GM23248 (cell line): ENCODE data around the gene GRID2IP. TPM values are rescaled to one million over a fixed set of nuclear protein-coding genes. Genes with fewer than 3 reads are reported as not detected.

Source experiments
- DNase-seq: peaks from one replicate; pipeline ENCODE4 v3.0.0-alpha.2; 2015
- H2AFZ ChIP-seq: fragments of 200-600 bp; sonication (generic); 2 replicates; pipeline ENCODE4 v1.6.1; 2016; ENCODE audit warnings: antibody characterized with exemption
- H3F3A ChIP-seq: fragments of 200-600 bp; sonication (generic); 2 replicates; pipeline ENCODE4 v1.6.1; 2016; ENCODE audit warnings: mild to moderate bottlenecking, antibody characterized with exemption, mixed run types; ENCODE audit not compliant: insufficient read depth
- H3K27ac ChIP-seq: fragments of 200-600 bp; sonication (generic); 2 replicates; pipeline ENCODE4 v1.5.1; 2016; ENCODE audit warnings: mild to moderate bottlenecking
- H3K27me3 ChIP-seq: fragments of 200-600 bp; sonication (generic); replicated peaks from 2 replicates; pipeline ENCODE4 v1.6.1; 2016; ENCODE audit warnings: mild to moderate bottlenecking; ENCODE audit not compliant: insufficient read depth
- H3K36me3 ChIP-seq: fragments of 200-600 bp; sonication (generic); 2 replicates; pipeline ENCODE4 v1.6.1; 2016; ENCODE audit warnings: low read depth, mild to moderate bottlenecking
- H3K4me1 ChIP-seq: fragments of 200-600 bp; sonication (generic); 2 replicates; pipeline ENCODE4 v1.6.1; 2016; ENCODE audit warnings: mild to moderate bottlenecking; ENCODE audit not compliant: insufficient read depth
- H3K4me2 ChIP-seq: fragments of 200-600 bp; sonication (generic); one replicate; pipeline ENCODE4 v1.6.1; 2016; ENCODE audit warnings: mild to moderate bottlenecking; ENCODE audit not compliant: unreplicated experiment
- H3K4me3 ChIP-seq: fragments of 200-600 bp; sonication (generic); 2 replicates; pipeline ENCODE4 v1.5.1; 2016; ENCODE audit warnings: mild to moderate bottlenecking
- H3K79me2 ChIP-seq: fragments of 200-600 bp; sonication (generic); 2 replicates; pipeline ENCODE4 v1.6.1; 2016; ENCODE audit warnings: mild to moderate bottlenecking; ENCODE audit not compliant: insufficient read depth
- H3K9ac ChIP-seq: fragments of 200-600 bp; sonication (generic); 2 replicates; pipeline ENCODE4 v1.6.1; 2016; ENCODE audit warnings: mild to moderate bottlenecking
- H3K9me2 ChIP-seq: fragments of 200-600 bp; sonication (generic); 2 replicates; pipeline ENCODE4 v1.6.1; 2016; ENCODE audit warnings: mixed run types, mild to moderate bottlenecking, moderate library complexity; ENCODE audit not compliant: insufficient read depth
- H3K9me3 ChIP-seq: fragments of 200-600 bp; sonication (generic); one replicate; pipeline ENCODE4 v1.6.1; 2017; ENCODE audit warnings: low read depth
- H4K20me1 ChIP-seq: fragments of 200-600 bp; sonication (generic); 2 replicates; pipeline ENCODE4 v1.6.0; 2016; ENCODE audit not compliant: insufficient read depth
- EZH2 ChIP-seq: fragments of 200-600 bp; sonication (generic); IDR thresholded peaks from 2 replicates; pipeline ENCODE4 v1.6.1; 2018; ENCODE audit warnings: antibody characterized with exemption, mild to moderate bottlenecking; ENCODE audit not compliant: insufficient read depth, poor library complexity, severe bottlenecking
- EZH2phosphoT487 ChIP-seq: fragments of 200-600 bp; sonication (generic); IDR thresholded peaks from 2 replicates; pipeline ENCODE4 v1.6.1; 2018; ENCODE audit warnings: antibody characterized with exemption, moderate library complexity, mild to moderate bottlenecking, low read depth; ENCODE audit not compliant: insufficient read depth
- WGBS, 2 experiments: methylation state at CpG; one replicate each; pipeline ENCODE4 v1.1.6; 2015 to 2017; ENCODE audit warnings: low lambda C conversion rate in 2 of 2, low coverage in 1 of 2; ENCODE audit errors: missing lambda C conversion rate in 2 of 2; 5-methylcytosine and 5-hydroxymethylcytosine counted together
- in situ Hi-C: fragments of 300-500 bp; cut with MboI; formaldehyde crosslinking; loops from 2 replicates; pipeline ENCODE4 v1.15.0; 2020
- polyA plus RNA-seq: library from polyadenylated mRNA; unstranded; fragments of >200 nt; fragmentation: Nextera tagmentation; extraction: Ambion mirVana; gene quantifications from 2 replicates; pipeline ENCODE4 v1.2.1, GENCODE V29; 2016
- total RNA-seq: library from RNA; depleted of rRNA; stranded (reverse); fragments of >200 nt; shearing (Covaris generic); gene quantifications from 2 replicates; pipeline ENCODE4 v1.2.3, GENCODE V29; 2014

GRID2IP gene
- total and polyA plus RNA-seq, 2 experiments from 2014 or later: not detected

DNA sequence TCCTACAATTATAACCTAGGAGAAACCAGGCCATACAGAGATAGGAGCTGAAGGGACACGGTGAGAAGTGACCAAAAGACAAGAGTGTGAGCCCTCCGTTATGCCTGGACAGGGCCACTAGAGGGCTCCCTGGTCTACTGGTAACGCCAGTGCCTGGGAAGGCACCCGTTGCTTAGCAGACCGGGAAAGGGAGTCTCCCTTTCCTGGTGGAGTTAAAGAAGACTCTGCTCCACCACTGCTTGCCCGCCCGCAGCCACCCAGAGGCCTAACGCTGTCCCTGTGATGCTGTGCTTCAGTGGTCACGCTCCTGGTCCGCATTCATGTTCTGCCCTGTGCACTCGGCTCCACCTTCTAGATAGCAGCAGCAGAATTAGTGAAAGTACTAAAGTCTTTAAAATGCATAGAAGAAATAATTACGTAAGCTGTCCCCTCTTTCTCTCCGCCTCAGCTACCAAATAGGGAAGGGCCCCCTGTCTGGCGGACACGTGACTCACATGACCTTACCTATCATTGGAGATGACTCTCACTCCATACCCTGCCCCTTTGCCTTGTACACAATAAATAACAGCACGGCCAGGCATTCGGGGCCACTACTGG is 34.8 kb downstream of the GRID2IP start:
- Histone ChIP-seq H3F3A (no peaks in the 10 kb centered on the region), H3K9ac (no peak overlapping the region), H4K20me1 (no peaks in the 10 kb centered on the region), H3K36me3 (no peaks in the 10 kb centered on the region), H3K4me3 (peak overlapping the region; percentile 47), H3K79me2 (no peaks in the 10 kb centered on the region), H3K9me3 (no peaks in the 10 kb centered on the region), H2AFZ (peak overlapping the region; percentile 64), H3K27me3 (no peaks in the 10 kb centered on the region), H3K4me1 (no peaks in the 10 kb centered on the region), H3K4me2 (peak overlapping the region; percentile 44), H3K9me2 (no peaks in the 10 kb centered on the region), H3K27ac (no peak overlapping the region)
- DNase-seq: peak; percentile 91
- WGBS, 2 experiments: 18 to 23% methylated on average over 17 of the region's 17 CpGs
- TF ChIP-seq EZH2: no peak
- TF ChIP-seq EZH2phosphoT487: no peak
- in situ Hi-C loops: loop anchor here (10.0 kb wide), 1 partner anchor 662 kb away; no protein-coding TSS in a partner anchor

DNA sequence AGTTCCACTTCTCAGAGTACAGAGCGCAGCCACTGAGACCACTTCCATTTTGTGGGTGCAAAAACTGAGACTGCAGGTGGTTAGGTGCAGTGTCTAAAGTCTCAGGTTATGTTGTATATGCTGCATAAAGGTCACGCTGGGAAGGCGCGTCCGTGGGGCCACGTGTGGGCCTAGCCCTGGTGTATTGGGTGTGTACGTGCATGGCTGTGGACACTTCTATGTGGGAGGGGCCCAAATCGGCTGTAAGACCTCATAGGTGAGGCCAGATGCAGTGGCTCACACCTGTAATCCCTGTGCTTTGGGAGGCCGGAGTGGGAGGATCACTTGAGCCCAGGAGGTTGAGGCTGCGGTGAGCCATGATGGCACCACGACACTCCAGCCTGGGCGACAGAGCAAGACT is 37.7 kb downstream of the GRID2IP start:
- Histone ChIP-seq H3K79me2 (no peaks in the 10 kb centered on the region), H3K9ac (no peak overlapping the region), H3K9me2 (no peaks in the 10 kb centered on the region), H4K20me1 (no peaks in the 10 kb centered on the region), H3K4me1 (no peaks in the 10 kb centered on the region), H3K9me3 (no peaks in the 10 kb centered on the region), H3K27ac (no peak overlapping the region), H3K4me3 (no peak overlapping the region), H2AFZ (no peak overlapping the region), H3K27me3 (no peaks in the 10 kb centered on the region), H3K36me3 (no peaks in the 10 kb centered on the region), H3F3A (no peaks in the 10 kb centered on the region), H3K4me2 (no peak overlapping the region)
- WGBS, 2 experiments: 72 to 74% methylated on average over 10 to 12 of the region's 12 CpGs
- no peak for TF ChIP-seq EZH2
- TF ChIP-seq EZH2phosphoT487: no peak
- no peak for DNase-seq
- in situ Hi-C loops: loop anchor here (10.0 kb wide), 1 partner anchor 659 kb away; no protein-coding TSS in a partner anchor

DNA sequence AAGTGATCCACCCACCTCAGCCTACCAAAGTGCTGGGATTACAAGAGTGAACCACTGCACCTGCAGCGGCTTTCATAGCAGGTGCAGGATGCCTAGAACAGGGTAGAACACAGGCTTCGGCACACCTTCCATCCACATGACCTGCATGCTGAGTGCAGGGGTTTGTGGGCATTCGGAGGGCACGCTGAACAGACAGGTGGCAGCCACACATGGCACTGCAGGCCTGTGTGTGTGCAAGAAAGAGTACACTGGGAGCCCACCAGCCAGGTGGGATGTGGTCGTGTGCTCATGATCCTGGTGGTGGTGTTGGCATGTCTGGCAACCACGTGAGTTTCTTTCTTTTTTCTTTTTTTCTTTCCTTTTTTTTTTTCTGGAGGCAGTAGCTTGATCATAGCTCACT is 38.4 kb downstream of the GRID2IP start:
- Histone ChIP-seq H3F3A (no peaks in the 10 kb centered on the region), H3K27me3 (no peaks in the 10 kb centered on the region), H3K27ac (no peak overlapping the region), H3K4me1 (no peaks in the 10 kb centered on the region), H3K36me3 (no peaks in the 10 kb centered on the region), H2AFZ (no peak overlapping the region), H3K4me2 (no peak overlapping the region), H3K4me3 (no peak overlapping the region), H3K79me2 (no peaks in the 10 kb centered on the region), H3K9me3 (no peaks in the 10 kb centered on the region), H3K9me2 (no peaks in the 10 kb centered on the region), H4K20me1 (no peaks in the 10 kb centered on the region), H3K9ac (no peak overlapping the region)
- TF ChIP-seq EZH2: no peak
- no peak for TF ChIP-seq EZH2phosphoT487
- no peak for DNase-seq
- 65 to 67% methylated on average over 6 of the region's 6 CpGs for WGBS, 2 experiments
- in situ Hi-C loops: loop anchor here (10.0 kb wide), 1 partner anchor 658 kb away; no protein-coding TSS in a partner anchor

DNA sequence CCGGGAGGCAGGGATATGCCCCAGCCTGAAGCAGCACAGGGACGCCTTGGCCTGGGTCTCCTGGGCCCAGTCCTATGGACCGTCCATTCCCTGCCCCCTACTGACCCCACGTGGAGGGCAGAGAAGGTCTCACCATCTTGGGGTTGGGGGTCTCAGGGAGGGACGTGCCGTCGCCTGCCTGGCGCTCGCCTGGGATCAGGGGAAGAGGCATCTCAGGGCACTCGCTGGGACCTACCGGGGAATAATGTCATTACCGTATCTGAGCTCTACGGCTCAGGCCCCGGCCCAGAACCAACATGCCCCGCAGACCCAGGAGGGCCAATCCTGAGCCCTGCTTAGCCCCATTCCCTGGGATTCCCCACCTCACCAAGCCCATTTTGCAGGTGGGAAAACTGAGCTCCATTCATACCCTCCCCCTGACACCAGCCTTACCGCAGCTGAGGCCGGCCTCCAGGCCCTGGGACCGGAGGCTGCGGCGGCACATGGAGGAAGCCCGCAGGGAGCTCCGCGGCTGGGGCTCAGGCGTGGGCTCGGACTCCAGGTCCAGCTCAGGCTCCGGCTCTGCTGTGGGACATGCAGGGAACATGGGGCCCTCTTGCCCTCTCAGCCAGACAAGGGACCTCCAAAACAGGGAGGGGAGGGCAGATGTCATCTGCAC is 40.7 kb downstream of the GRID2IP start:
- H3K9me2 ChIP-seq: no peaks in the 10 kb centered on the region
- no peaks in the 10 kb centered on the region for H3K36me3 ChIP-seq
- in situ Hi-C loops: loop anchor here (10.0 kb wide), 1 partner anchor 656 kb away; no protein-coding TSS in a partner anchor
- H3K27ac ChIP-seq: no peak overlapping the region
- no peak overlapping the region for H2AFZ ChIP-seq
- no peaks in the 10 kb centered on the region for H4K20me1 ChIP-seq
- no peak overlapping the region for H3K4me2 ChIP-seq
- no peak for DNase-seq
- H3K4me1 ChIP-seq: no peaks in the 10 kb centered on the region
- H3K4me3 ChIP-seq: no peak overlapping the region
- H3K9me3 ChIP-seq: no peaks in the 10 kb centered on the region
- 83 to 85% methylated on average over 23 to 25 of the region's 26 CpGs for WGBS, 2 experiments
- H3K9ac ChIP-seq: no peak overlapping the region
- no peaks in the 10 kb centered on the region; the same call in 1 of the 2 replicates for H3K27me3 ChIP-seq
- no peaks in the 10 kb centered on the region for H3F3A ChIP-seq
- no peaks in the 10 kb centered on the region for H3K79me2 ChIP-seq
- no peak for TF ChIP-seq EZH2
- no peak for TF ChIP-seq EZH2phosphoT487
